DND-41 (cell line): ENCODE data around the gene KIF20A.

Source experiments
- ATAC-seq: fragments of 200-7000 bp; cut with Tn5 transposase; 3 replicates; pipeline ENCODE4 v1.9.1; 2021; ENCODE audit warnings: low read depth; ENCODE audit not compliant: insufficient read depth
- DNase-seq: peaks from one replicate; pipeline ENCODE4 v3.0.0-alpha.2; 2020
- H2AFZ ChIP-seq: 2 replicates; pipeline ENCODE4 v1.6.0; 2012; ENCODE audit warnings: low read depth, low read length
- H3K27ac ChIP-seq: 2 replicates; pipeline ENCODE4 v1.5.1; 2012; ENCODE audit warnings: low read length, inconsistent platforms
- H3K27me3 ChIP-seq: fragments of 200-600 bp; sonication (generic); 2 replicates; pipeline ENCODE4 v1.6.0; 2012; ENCODE audit warnings: low read length, mild to moderate bottlenecking, inconsistent platforms; ENCODE audit not compliant: insufficient read depth, poor library complexity
- H3K36me3 ChIP-seq: 2 replicates; pipeline ENCODE4 v1.5.1; 2012; ENCODE audit warnings: low read length, inconsistent platforms; ENCODE audit not compliant: insufficient read depth
- H3K4me1 ChIP-seq: 2 replicates; pipeline ENCODE4 v1.5.1; 2012; ENCODE audit warnings: mild to moderate bottlenecking, low read length; ENCODE audit not compliant: insufficient read depth
- H3K4me2 ChIP-seq: 2 replicates; pipeline ENCODE4 v1.6.0; 2012; ENCODE audit warnings: mild to moderate bottlenecking, moderate library complexity, low read length, inconsistent platforms; ENCODE audit not compliant: insufficient read depth
- H3K4me3 ChIP-seq, 2 experiments: fragments of 200-600 bp in 1 of 2; shearing (Covaris generic) in 1 of 2; 2 replicates each; pipeline ENCODE4 v1.5.1; 2012 to 2016; ENCODE audit warnings: inconsistent platforms in 2 of 2, low read length in 2 of 2, mild to moderate bottlenecking in 2 of 2, low read depth in 1 of 2, moderate library complexity in 1 of 2
- H3K79me2 ChIP-seq: 2 replicates; pipeline ENCODE4 v1.6.0; 2012; ENCODE audit warnings: low read length, inconsistent platforms; ENCODE audit not compliant: insufficient read depth
- H3K9ac ChIP-seq: 2 replicates; pipeline ENCODE4 v1.6.0; 2012; ENCODE audit warnings: low read depth, mild to moderate bottlenecking, inconsistent platforms, low read length, moderate library complexity
- H3K9me3 ChIP-seq: 2 replicates; pipeline ENCODE4 v1.5.1; 2012; ENCODE audit warnings: low read length, moderate library complexity, mild to moderate bottlenecking, inconsistent platforms; ENCODE audit not compliant: insufficient read depth, severe bottlenecking
- H4K20me1 ChIP-seq: 2 replicates; pipeline ENCODE4 v1.6.0; 2012; ENCODE audit warnings: low read length; ENCODE audit not compliant: insufficient read depth
- EZH2 ChIP-seq: IDR thresholded peaks from 3 replicates; pipeline ENCODE4 v1.6.1; 2012; ENCODE audit warnings: borderline replicate concordance, low read depth, mild to moderate bottlenecking, moderate library complexity, low read length, inconsistent platforms; ENCODE audit not compliant: severe bottlenecking
- TF ChIP-seq, protein P1 (sequence below): IDR thresholded peaks from 2 replicates; pipeline ENCODE4 v1.5.1; 2012; ENCODE audit warnings: borderline replicate concordance, low read length, moderate library complexity, mild to moderate bottlenecking; ENCODE audit not compliant: poor library complexity, severe bottlenecking; ENCODE audit errors: extremely low read depth

The KIF20A gene

GRCh38 chr5:138179277-138179857, 455 bp downstream of the KIF20A start:
- no peaks in the 10 kb centered on the region for H3K9me3 ChIP-seq
- H3K4me3 ChIP-seq, result peak overlapping the region; percentile 76 to 87
- H3K27ac ChIP-seq, result peak overlapping the region; percentile 98
- peaks cover 70% of the 10 kb centered on the region for H3K79me2 ChIP-seq
- H3K4me1 ChIP-seq, result peaks cover 40% of the 10 kb centered on the region
- peaks cover 68% of the 10 kb centered on the region for H3K36me3 ChIP-seq
- TF ChIP-seq, protein P1, sequence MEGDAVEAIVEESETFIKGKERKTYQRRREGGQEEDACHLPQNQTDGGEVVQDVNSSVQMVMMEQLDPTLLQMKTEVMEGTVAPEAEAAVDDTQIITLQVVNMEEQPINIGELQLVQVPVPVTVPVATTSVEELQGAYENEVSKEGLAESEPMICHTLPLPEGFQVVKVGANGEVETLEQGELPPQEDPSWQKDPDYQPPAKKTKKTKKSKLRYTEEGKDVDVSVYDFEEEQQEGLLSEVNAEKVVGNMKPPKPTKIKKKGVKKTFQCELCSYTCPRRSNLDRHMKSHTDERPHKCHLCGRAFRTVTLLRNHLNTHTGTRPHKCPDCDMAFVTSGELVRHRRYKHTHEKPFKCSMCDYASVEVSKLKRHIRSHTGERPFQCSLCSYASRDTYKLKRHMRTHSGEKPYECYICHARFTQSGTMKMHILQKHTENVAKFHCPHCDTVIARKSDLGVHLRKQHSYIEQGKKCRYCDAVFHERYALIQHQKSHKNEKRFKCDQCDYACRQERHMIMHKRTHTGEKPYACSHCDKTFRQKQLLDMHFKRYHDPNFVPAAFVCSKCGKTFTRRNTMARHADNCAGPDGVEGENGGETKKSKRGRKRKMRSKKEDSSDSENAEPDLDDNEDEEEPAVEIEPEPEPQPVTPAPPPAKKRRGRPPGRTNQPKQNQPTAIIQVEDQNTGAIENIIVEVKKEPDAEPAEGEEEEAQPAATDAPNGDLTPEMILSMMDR, result no peak
- TF ChIP-seq EZH2, result no peak
- peaks cover 12% of the 10 kb centered on the region; the same call in 1 of the 2 replicates for H4K20me1 ChIP-seq
- peak; percentile 30 for DNase-seq
- H3K9ac ChIP-seq, result peak overlapping the region; percentile 84
- H2AFZ ChIP-seq, result peak overlapping the region; percentile 76
- no peak; the same call in 2 of the 3 replicates for ATAC-seq
- no peaks in the 10 kb centered on the region for H3K27me3 ChIP-seq
- peak overlapping the region; percentile 80 for H3K4me2 ChIP-seq

DNA sequence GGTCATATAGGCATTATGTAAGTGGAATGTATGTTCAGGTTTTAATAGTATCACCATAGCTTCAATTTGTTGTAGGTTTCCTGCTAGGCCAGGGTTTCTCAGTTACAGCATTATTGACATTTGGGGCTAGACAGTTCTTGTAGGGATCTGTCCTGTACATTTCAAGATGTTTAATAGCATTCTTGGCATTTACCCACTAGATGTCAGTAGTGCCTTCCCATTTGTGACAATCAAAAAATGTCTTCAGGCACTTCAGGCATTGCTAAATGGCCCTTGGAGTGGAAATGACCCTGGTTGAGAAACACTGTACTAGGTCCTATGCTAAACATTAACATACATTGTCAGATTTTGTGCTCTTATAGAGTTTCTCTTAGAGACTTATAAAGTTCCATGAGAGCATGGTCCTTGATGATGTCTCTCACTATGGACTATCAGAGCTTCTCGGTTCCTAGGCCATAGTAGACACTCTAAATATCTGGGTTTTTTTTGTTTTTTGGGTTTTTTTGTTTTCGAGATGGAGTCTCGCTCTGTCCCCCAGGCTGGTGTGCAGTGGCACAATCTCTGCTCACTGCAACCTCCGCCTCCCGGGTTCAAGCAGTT, 1.4 kb downstream of the KIF20A start:
- peak; percentile 24 for DNase-seq
- Histone ChIP-seq H2AFZ (no peak overlapping the region), H3K27me3 (no peaks in the 10 kb centered on the region), H3K4me1 (peaks cover 40% of the 10 kb centered on the region), H3K4me2 (peak overlapping the region; percentile 80), H3K4me3 (peak overlapping the region; percentile 76 to 87; a peak in 3 of 4 replicates), H3K79me2 (peaks cover 63% of the 10 kb centered on the region), H3K9me3 (no peaks in the 10 kb centered on the region), H3K9ac (peak overlapping the region; percentile 84), H3K36me3 (peaks cover 68% of the 10 kb centered on the region), H3K27ac (peak overlapping the region; percentile 98), H4K20me1 (peaks cover 12% of the 10 kb centered on the region; the same call in 1 of the 2 replicates)
- TF ChIP-seq EZH2, result no peak
- TF ChIP-seq, protein P1, result peak; percentile 89
- ATAC-seq, result peak; percentile 38

GRCh38 chr5:138180841-138181240, 1.9 kb downstream of the KIF20A start:
- DNase-seq, result no peak
- H3K4me2 ChIP-seq, result peak overlapping the region; percentile 80
- peaks cover 40% of the 10 kb centered on the region for H3K4me1 ChIP-seq
- H3K9me3 ChIP-seq, result no peaks in the 10 kb centered on the region
- H3K79me2 ChIP-seq, result peaks cover 58% of the 10 kb centered on the region
- no peak overlapping the region for H2AFZ ChIP-seq
- H3K27me3 ChIP-seq, result no peaks in the 10 kb centered on the region
- peaks cover 14% of the 10 kb centered on the region; the same call in 1 of the 2 replicates for H4K20me1 ChIP-seq
- peak overlapping the region; percentile 84; the same call in 1 of the 2 replicates for H3K9ac ChIP-seq
- no peak overlapping the region for H3K4me3 ChIP-seq
- TF ChIP-seq, protein P1, result no peak
- TF ChIP-seq EZH2, result no peak
- peaks cover 68% of the 10 kb centered on the region for H3K36me3 ChIP-seq
- H3K27ac ChIP-seq, result no peak overlapping the region
- ATAC-seq, result no peak
